GM19035 (cell line): ENCODE results near the gene LYRM4.

ENCODE experiments used
- ATAC-seq: cut with Tn5 transposase; IDR thresholded peaks from one replicate; pipeline ENCODE4 v1.9.1; 2021; ENCODE audit not compliant: unreplicated experiment

The LYRM4 gene

GRCh38 chr6:5206920-5207561 lies 53.7 kb downstream of the LYRM4 start:
- no peak for ATAC-seq

DNA sequence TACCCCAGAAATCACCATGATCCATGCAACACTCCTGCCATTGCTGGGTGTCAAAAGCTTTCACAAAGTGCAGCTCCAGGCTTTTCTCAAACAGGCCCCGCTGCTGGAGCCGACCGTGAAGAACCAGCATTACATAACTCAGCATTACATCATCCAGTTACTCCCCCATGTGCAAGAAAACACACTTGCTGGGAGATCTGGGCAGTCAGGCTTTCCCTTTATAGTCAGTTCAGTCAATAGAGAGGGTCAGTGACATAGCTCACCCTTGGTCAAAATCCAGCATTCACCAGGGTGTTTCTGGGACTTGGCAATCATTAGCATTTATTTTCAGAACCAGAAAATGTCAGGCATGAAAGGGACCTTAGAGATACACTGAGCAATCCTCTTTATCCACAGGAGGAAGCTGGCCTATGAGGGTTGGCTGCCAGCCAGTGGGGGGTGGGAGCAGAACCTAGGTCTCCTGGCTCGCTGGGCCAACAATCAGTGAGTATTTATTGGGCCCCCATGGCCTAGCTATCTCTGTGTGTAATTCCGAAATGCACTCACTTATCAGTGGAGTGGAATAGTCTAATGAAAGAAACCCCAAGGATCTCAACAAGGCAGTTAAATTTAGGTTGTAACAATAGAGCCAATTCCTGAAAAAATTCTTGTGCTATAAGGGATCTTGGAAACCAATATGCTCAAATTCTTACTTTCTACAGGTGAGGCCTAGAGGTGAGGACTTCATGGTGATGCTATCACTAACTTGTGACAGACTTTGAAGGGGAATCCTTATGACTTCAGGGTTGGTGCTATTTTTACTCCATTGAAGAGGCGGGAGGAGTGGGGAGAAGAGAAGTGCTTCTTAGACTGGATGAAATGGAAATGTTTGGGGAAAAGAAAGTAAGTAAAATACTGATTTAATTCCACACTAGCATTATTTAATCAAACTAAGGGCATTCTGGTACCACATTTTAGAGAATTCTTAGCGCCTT lies 54.6 kb downstream of the LYRM4 start:
- no peak for ATAC-seq

DNA sequence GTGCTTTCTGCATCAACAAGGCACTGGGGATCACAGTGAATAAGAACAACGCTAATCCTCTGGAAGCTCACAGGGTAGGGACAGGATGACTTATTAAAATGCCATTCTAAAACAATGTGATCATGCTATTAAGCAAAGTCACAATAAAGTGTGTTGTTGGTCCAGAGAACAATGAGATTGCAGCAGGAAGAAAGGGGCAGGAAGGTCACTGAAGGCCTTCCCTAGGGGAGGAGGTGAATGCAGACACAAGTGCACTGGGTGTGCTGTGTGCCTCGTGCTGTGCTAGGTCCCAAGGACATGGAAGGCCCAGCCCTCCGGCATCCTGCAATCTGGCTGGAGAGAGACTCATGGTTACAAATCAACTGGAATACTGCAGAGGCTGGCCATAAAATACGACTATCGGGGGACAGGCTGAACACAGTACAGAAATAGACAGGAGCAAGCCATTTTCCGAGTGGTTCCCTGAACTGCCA lies 55.7 kb downstream of the LYRM4 start:
- no peak for ATAC-seq

GRCh38 chr6:5204376-5204775 lies 56.4 kb downstream of the LYRM4 start:
- ATAC-seq: no peak

- no peak for ATAC-seq
Measured at GRCh38 chr6:5203546-5203945, 57.2 kb downstream of the LYRM4 start.

DNA sequence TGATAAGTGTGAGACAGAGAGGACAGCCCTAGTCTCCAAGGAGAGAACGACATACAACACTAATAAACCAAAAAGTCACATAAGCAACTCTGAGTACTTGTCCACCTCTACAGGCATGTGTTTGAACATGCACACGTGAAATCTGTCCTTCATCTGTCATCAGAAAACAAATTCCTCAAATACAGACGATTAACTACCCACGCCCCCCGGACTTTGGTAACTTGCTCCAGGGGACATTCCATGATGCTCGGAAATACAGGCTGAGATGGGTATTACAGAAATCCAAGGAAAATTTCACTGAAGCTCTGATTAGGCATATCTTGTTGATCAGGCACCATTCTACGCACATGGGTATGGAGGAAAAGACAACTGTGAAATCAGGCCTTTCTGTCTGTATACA lies 57.8 kb downstream of the LYRM4 start:
- ATAC-seq: no peak

DNA sequence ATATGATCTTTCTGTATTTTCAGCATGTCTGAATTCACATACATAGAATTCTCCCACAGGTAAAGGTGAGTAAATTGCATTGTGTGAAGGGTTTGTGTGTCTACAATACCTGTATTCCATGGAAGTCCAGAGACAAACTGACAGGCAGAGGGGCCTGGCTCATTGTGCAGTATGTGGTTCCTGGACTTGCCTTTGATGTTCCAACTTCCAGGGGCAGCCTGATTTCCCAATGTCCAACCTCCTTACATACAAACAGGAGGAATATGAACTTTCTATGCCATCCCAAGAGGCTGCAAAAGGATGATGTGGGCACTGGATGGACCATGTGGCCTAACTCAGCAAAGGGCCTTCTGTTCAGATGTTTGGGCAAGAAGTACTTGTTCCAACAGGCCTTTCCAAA lies 58.5 kb downstream of the LYRM4 start:
- no peak for ATAC-seq

DNA sequence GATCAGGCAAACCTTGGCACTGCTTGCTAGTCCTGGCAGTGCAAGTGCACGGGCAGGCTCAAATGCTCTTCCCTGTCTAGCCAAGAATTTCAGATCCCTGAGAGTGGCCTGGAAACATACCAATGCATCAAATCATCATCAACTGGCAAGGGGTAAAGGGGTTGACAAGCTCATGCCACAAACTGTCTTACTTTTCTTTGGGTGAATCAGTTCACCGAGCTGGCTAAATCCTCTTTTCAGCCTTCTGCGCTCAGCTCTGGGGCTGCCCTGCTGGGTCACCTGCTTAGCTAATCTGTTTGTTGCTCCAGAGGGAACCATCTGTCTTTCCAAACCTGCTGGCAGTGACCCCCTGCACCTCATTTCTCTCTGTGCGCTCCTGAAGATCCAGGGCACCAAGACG lies 59.5 kb downstream of the LYRM4 start:
- no peak for ATAC-seq

DNA sequence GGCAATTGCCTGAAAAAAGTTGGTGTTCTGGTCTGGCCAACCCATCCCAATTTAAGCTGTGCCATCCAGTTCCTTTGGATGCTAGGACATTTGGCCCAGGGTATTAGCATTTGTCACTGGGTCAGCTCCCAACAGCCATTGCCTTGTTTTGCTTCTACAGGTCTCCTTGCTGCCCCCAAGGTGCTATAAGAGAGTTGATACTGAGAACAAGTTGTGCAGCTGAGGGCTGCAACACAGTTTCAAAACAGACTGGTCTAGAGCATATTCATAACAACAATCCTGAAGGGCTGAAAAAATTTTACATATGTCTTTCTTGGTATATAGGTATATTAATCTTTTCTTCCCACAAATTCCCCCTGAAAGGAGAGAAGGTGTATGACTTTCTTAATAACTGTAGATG lies 61.0 kb downstream of the LYRM4 start:
- no peak for ATAC-seq

- ATAC-seq: no peak
Measured at GRCh38 chr6:5199283-5199682, 61.5 kb downstream of the LYRM4 start.

DNA sequence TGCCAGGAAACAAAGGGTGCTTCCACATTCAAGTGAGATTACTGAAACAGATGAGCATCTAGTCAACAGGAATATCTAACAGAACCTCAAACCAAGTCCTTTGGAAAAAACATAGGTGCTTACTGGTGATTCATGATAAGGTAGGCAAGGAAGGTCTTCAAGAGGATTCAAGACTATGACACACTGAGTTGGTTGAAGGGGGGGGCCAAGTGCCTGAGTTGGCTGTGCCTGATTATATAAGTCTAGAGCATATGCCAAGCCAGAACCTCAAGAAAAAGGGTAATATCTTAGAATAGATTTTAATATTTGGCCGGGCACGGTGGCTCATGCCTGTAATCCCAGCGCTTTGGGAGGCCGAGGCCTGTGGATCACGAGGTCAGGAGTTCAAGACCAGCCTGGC lies 63.7 kb downstream of the LYRM4 start:
- no peak for ATAC-seq

- no peak for ATAC-seq
Measured at GRCh38 chr6:5192135-5192794, 68.5 kb downstream of the LYRM4 start.

DNA sequence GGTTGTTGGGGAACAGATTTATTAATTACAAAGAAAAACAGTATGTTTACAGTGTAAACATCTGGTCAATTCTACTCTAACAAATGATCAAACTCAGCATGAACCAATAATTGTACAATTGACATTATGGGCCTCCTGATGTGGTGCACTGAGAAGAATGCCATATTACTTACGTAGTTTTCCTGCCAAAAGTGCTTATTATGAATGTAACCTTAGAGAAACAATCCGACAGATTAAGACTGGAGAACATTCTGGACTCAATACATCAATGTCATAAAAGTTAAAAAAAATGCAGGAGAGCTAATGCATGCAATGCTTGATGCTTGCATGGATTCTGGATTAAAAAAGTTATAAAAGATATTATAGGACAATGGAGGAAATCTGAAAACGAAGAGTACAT lies 69.0 kb downstream of the LYRM4 start:
- ATAC-seq: no peak

DNA sequence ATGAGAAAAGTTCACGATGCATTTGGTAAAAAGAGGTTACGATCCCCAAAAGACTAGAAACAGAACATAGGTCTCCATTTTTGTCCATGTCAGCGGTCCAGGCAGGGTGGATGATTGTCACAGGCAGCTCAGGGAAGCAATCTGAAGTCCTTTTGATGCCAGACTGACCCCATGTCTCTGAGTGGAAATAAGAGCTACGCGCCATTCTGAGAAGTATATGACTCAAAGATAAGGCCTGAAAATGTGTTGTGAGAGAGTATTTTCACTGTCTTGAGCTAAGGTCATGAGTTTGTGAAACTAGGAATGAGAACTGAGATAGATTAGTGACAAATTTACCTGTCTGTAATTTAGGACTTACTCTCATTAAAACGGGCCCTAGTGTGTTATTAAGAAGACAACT lies 69.5 kb downstream of the LYRM4 start:
- no peak for ATAC-seq

DNA sequence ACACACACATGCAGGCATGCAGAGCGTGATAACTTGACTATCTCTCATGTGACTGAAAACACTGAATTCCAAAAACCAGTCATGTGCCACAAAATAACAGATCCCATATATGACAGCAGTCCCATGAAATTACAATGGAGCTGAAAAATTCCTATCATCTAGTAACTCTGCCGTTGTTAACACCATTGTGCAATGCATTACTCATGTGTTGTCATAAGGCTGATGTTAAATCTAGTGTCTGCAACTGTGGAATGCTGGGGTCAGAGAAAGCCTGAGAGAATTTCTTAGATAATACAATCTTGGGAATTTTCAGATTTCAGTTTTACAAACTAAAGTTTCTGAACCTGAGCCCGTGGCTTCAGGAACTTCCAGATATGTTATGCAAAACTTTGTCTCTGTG lies 70.2 kb downstream of the LYRM4 start:
- ATAC-seq: no peak

- no peak for ATAC-seq
Measured at GRCh38 chr6:5188646-5189045, 72.1 kb downstream of the LYRM4 start.

GRCh38 chr6:5184878-5185277 lies 75.9 kb downstream of the LYRM4 start:
- no peak for ATAC-seq

DNA sequence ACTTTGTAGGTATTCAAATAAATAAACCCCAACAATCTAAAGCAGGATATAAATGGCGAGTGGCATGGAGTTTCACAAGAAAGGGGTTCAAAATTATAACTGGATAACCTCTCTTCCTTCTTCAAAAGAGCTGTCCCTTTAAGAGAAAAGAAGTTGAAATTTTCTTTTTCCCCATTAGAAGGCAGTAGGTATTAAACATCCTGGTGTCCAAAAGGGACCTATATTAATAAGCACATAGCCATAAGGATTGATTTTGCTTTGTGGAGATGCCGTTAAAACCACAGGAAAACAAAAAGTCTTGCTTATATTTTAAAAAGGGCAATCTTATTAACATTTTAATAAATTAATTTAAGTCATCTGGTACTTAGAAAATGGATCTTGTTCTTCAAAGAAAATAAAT lies 76.5 kb downstream of the LYRM4 start:
- no peak for ATAC-seq

- no peak for ATAC-seq
Measured at GRCh38 chr6:5181510-5182317, 79.0 kb downstream of the LYRM4 start.

GRCh38 chr6:5180636-5181035 lies 80.1 kb downstream of the LYRM4 start:
- ATAC-seq: no peak

GRCh38 chr6:5179917-5180316 lies 80.8 kb downstream of the LYRM4 start:
- no peak for ATAC-seq
